Activated effector memory CD4-positive, alpha-beta T cell treated with anti-CD3 and anti-CD28 coated beads, Interleukin-2, amount 50 U/mL, for 16 hours (primary cell): ENCODE data around the gene KRT84.

Experiments
- DNase-seq: peaks from one replicate; pipeline ENCODE4 v3.0.0-alpha.2; 2020

The KRT84 gene, protein sequence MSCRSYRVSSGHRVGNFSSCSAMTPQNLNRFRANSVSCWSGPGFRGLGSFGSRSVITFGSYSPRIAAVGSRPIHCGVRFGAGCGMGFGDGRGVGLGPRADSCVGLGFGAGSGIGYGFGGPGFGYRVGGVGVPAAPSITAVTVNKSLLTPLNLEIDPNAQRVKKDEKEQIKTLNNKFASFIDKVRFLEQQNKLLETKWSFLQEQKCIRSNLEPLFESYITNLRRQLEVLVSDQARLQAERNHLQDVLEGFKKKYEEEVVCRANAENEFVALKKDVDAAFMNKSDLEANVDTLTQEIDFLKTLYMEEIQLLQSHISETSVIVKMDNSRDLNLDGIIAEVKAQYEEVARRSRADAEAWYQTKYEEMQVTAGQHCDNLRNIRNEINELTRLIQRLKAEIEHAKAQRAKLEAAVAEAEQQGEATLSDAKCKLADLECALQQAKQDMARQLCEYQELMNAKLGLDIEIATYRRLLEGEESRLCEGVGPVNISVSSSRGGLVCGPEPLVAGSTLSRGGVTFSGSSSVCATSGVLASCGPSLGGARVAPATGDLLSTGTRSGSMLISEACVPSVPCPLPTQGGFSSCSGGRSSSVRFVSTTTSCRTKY

DNA sequence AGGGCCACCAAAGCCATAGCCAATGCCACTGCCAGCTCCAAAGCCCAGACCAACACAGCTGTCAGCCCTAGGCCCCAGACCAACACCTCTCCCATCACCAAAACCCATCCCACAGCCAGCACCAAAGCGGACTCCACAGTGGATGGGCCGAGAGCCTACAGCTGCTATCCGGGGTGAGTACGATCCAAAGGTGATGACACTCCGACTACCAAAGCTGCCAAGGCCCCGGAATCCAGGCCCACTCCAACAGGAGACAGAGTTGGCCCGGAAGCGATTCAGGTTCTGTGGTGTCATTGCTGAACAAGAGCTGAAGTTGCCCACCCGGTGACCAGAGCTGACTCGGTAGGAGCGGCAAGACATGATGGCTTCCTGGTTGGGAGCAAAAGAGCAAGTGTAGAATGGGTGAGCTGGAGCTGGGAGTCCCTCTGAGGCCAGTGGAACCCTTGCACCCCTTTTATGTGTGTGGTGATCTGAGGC is at the start of gene KRT84:
Gene KRT84, minus strand, starts transcription at position 427 of the 477 bp plus-strand sequence. Its CDS starts 67 bp downstream, at position 360.
- no peak for DNase-seq

DNA sequence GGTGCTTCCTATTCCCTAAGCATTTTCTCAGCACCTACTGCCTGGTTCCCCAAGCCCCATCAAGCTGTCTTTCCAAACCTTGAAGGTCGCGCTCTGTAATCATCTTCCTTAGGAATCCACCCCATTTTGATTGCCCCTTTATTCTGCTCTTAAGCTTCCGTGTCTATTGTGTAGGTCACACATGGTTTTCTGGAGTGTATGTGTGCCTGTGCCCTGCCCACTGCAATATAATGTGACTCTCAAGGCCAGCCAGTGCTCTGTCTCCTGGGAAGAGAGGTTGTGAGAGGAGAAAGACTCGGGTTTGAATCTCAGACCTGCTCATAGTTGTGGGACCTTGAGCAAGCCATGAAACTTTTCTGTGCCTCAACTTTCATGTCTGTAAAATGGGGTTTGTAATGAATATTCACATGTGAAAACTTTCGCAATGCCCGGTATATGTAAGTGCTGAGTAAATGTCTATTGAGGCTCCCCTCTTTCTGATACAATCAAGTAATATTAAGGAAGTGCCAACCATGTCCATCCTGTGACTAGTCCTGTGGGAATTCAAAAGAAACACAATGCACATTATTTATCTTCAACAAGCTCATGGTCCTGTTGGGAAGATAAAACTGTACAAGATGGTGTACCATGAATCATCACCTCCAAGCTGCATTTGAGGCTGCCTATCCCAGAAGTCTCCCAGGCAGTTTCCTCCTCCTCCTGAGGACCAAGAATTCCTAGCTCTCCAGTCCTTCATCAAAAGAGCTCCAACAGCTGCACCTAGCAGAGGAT is 49.5 kb upstream of the KRT84 start:
- no peak for DNase-seq

GRCh38 chr12:52434081-52434733 is 48.8 kb upstream of the KRT84 start, which contains the start of gene KRT75:
Gene KRT75, minus strand, starts transcription at chr12:52434371. Its CDS starts 67 bp downstream, at chr12:52434304.
- DNase-seq, result no peak

DNA sequence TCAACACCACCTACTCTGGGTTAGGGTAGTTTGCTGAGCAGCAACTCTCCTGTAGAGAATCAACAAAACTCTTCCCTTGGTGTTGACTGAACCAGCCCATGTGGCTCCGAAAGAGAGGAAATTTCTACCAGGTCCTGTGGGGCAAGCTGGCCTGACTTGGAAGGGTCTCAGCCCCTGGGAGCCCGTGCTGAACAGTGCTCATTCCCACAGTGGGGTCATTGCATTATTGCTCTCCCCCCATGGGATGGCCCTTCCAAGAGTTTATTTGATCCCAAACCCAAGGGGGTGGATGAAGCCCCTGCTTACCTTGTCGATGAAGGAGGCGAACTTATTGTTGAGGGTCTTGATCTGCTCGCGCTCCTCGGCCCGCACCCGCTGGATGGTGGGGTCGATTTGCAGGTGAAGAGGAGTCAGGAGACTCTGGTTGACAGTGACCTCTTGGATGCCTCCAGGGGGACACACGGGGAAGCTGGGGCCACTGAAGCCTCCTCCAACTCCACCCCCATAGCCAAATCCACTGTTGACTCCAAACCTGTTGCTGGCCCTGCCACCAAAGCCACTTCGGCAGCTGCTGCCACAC is 48.1 kb upstream of the KRT84 start:
- DNase-seq, result no peak

GRCh38 chr12:52432559-52433207 is 47.2 kb upstream of the KRT84 start:
- DNase-seq, result no peak

DNA sequence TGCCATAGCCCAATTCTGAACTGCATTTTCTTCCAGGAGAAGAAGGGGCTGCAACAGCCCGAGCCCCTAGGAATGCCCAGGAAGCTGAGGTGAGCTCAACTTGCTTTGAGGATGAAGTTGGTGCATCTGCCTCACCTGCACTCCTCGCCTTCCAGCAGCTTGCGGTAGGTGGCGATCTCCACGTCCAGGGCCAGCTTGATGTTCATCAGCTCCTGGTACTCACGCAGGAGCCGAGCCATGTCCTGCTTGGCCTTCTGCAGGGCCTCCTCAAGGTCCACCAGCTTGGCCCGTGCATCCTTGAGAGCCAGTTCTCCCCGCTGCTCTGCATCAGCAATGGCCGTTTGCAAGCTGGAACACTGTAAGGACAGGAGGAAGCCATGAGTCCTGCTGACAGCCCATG is 42.7 kb upstream of the KRT84 start:
- peak; percentile 60 for DNase-seq

- DNase-seq, result no peak
These were observed 41.6 kb upstream of the KRT84 start for GRCh38 chr12:52427083-52427482.

DNA sequence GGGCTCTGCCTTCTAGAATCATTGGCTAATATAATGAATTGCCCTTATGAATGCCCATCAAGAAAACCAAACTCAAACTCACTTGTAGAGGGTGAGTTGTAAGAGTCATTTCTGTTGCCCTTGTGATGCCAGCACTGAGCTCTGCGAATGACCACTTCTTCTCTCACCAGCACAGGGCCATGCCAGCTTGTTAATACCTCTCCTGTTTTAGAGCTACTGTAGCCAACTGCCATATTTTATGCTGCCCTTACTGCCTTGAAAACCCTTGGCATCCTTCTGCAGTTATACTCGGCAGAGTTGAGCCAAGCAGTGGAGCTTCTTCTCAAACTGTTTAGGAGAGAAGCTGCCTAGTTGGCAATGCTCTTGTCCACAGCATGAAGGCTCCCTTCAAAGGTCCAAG is 40.6 kb upstream of the KRT84 start:
- DNase-seq, result no peak

- DNase-seq, result no peak
These were observed 40.0 kb upstream of the KRT84 start for GRCh38 chr12:52425466-52425865.

- DNase-seq, result no peak
These were observed 38.4 kb upstream of the KRT84 start for GRCh38 chr12:52423661-52424500.

DNA sequence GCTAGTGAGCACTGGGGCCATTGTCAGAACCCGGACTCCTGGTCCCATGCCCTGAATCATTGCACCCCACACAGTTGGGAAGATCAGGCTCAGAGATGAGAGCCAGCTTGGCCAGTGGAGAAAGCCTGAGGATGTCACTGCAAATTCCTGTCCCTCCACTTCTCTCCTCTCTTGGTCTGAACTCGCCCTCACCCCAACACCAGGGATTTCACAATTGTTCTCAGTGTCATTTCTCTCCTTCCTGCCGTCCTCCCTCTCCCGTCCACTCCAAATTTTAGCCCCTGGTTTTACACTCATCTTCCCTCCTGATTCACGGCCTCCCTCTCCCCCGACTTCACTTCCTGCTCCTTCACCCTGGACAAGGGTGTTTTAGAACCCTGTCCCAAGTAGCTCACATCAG is 37.6 kb upstream of the KRT84 start:
- DNase-seq, result no peak

DNA sequence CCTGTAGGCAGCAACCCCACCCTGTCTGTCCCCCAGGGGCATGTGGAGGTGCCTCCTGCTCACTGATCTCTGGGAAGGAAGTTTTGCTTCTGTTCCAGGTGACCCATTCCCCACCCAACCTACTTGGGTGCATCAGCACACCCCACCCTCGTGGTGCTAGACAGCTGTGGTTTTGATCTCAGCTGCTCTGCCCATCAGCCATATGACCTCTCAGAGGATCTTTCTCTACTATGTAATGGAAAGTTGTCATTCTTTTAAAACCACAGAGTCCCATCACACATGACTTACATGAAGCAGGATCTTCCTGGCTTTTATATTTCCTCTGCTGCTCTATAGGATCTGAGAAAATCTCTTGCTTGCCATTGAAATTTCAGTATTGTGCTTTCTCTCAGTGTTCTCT is 34.2 kb upstream of the KRT84 start:
- DNase-seq, result no peak

GRCh38 chr12:52418576-52419110 is 33.2 kb upstream of the KRT84 start:
- DNase-seq, result no peak

GRCh38 chr12:52417740-52418139 is 32.3 kb upstream of the KRT84 start:
- DNase-seq, result no peak

DNA sequence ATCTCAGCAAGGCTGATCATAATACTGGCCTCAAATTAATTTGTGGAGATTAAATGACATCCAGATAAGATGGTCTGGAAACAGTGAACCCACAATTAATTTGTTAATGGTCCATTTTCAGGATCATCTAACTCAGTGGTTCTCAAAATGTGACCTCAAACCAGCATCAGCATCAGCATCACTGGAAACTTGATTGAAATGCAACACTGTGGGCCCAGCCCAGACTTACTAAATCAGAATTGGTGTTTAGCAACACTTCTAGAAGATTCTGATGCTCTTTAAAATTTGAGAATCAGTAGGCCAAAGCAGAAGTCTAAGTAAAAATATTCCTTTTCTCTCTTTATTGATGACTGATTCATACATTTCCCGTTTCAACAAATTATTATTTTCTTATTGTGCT is 31.3 kb upstream of the KRT84 start:
- no peak for DNase-seq

DNA sequence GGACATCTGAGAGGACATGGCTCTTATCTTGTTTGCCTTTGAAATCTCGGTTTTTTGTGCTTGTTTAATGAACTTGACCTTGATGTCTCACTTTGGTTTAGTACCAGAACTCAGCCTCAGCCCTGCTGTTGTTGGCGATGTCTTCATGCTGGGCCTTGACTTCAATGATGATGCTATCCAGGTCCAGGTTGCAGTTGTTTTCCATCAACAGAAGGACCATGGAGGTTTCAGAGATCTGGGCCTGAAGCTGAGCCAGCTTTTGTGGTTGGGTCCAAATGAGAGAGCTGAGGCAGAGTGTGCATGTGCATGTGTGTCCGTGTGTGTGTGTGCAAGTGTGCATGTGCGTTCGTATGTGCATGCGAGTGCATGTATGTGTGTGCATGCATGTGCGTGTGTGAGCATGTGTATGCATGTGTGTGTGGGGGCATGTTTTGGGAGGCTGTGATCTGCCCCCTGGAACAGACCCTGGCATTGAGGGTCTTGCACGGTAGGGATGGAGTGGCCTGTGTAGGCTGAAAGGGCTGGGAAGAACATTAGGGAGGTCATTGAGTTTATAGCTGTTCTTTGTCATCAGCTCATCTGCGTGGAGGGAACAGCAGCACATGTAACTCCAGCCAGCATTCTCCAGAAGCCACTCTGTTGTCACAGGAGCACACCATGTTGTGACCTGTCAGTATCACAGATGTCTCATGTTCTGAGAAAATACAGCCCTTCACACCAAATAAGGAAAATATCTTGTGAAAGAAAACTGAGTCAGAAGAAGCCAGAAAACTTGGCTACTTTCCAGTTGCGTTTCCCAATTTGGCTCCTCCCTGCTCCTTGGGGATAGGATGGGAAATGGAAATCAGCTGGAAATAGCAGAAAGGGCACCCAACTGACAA is 30.7 kb upstream of the KRT84 start:
- DNase-seq, result no peak

- DNase-seq, result no peak
These were observed 29.5 kb upstream of the KRT84 start for GRCh38 chr12:52414936-52415335.

DNA sequence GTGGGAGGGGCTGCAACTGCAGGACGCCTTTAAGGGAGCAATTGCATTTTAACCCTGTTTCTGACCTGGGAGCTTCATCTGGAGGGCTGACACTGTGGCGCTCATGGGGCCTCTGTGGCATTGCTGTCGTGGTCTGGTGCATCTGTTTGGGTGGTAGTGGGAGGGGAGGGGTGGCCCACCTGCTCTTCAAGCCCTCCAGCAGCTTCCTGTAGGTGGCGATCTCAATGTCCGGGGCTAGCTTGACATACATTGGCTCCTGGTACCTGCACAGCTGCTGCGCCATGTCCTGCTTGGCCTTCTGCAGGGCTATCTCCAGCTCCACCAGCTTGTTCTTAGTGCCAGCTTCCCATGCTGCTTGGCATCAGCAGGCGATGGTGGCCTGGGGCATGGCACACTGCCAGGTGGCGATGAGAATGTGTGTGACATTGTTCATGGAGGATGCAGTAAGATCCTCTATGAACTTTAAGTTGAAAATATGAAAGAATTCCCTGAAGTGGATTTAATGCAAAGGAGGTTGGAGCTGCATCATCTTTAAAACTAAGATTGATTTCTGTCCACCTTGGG is 28.4 kb upstream of the KRT84 start:
- DNase-seq, result no peak

- DNase-seq, result no peak
These were observed 27.8 kb upstream of the KRT84 start for GRCh38 chr12:52413202-52413601.
